ENCODE measurements around the gene ZNF839. TPM values are rescaled to one million over a fixed set of nuclear protein-coding genes. Genes with fewer than 3 reads are reported as not detected.
A peak's percentile ranks its signal among the peaks of the same experiment; 100 is the strongest.
"Not testable (repeated sequence)": the region's sequence is repeated elsewhere in the genome, so short reads cannot be mapped to it uniquely, and the experiment has no call there.

The ZNF839 gene
- total RNA-seq, 3 donors from 2014 or later: 8.5 to 16.8 (median 15.4) TPM

DNA sequence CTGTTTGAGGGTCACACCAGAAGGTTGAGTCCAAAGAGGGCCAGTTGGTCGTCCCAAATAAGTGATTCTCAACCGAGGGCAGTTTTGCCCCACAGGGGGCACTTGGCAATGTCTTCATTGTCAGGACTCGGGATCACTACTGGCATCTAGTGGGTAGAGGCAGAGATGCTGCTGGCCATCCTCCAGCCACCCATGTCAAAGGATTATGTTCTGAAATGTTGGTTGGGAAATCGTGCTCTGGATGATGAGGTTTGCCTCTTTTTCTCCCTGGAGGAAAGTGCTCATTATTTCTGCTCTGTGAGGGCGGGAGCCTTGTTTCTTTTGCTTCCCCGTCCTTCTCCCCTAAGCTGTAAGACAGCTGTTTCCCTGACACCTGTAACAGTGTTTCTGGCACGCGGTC lies 3.6 kb downstream of the ZNF839 start:
- no peaks in the 10 kb centered on the region for H3K9me3 ChIP-seq
- peaks cover 7 to 9% of the 10 kb centered on the region in 2 donors for H3K4me1 ChIP-seq
- no peaks in the 10 kb centered on the region for H3K27me3 ChIP-seq
- TF ChIP-seq, protein P1, sequence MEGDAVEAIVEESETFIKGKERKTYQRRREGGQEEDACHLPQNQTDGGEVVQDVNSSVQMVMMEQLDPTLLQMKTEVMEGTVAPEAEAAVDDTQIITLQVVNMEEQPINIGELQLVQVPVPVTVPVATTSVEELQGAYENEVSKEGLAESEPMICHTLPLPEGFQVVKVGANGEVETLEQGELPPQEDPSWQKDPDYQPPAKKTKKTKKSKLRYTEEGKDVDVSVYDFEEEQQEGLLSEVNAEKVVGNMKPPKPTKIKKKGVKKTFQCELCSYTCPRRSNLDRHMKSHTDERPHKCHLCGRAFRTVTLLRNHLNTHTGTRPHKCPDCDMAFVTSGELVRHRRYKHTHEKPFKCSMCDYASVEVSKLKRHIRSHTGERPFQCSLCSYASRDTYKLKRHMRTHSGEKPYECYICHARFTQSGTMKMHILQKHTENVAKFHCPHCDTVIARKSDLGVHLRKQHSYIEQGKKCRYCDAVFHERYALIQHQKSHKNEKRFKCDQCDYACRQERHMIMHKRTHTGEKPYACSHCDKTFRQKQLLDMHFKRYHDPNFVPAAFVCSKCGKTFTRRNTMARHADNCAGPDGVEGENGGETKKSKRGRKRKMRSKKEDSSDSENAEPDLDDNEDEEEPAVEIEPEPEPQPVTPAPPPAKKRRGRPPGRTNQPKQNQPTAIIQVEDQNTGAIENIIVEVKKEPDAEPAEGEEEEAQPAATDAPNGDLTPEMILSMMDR (IDR thresholded peaks at IDR 0.05): peak in 2 of 3 donors; percentile 25 to 37
- TF ChIP-seq POLR2A (IDR thresholded peaks at IDR 0.05) (no peak), POLR2AphosphoS5 (IDR thresholded peaks at IDR 0.05) (no peak)
- peak; percentile 72 to 75 for DNase-seq (ENCODE audit: low spot score in 2 of 2)
- peak overlapping the region; percentile 71 to 74 for H3K27ac ChIP-seq
- H3K36me3 ChIP-seq: no peaks in the 10 kb centered on the region
- intact Hi-C loops (cut with DNase I; ENCODE audit: low total_unique reads): no loop called here
- no peak overlapping the region for H3K4me3 ChIP-seq

DNA sequence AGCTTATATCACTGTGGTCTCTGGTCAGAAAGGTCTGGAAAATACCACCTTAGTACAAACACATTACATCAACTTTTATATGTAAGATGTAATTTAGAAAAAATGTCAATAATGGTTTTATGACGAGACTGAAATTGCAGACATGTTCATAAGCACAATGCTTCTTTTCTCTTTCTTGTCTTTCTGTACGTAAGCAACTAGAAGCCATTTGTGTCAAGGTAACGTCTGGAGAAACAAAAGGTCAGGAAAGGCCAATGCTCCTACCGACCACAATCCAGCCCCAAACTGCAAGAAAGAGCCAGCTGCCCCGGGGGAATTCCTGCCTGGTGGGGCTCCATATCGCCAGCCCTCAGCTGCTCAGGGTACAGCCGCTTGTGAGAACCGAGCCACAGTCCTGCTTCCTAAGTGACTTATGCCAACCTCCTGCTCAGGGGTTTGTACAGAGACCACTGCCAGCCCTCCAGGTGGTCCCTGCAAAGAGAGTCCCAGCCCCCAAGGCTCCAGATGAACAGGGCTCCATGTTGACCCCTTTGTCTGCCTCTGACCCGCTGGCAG lies 6.3 kb downstream of the ZNF839 start:
- H3K4me3 ChIP-seq: no peak overlapping the region
- no peaks in the 10 kb centered on the region for H3K9me3 ChIP-seq
- no peaks in the 10 kb centered on the region for H3K36me3 ChIP-seq
- no peak overlapping the region for H3K27ac ChIP-seq
- intact Hi-C loops (cut with DNase I; ENCODE audit: low total_unique reads): no loop called here
- TF ChIP-seq POLR2A (IDR thresholded peaks at IDR 0.05) (no peak), POLR2AphosphoS5 (IDR thresholded peaks at IDR 0.05) (no peak)
- TF ChIP-seq, protein P1 (IDR thresholded peaks at IDR 0.05): no peak
- DNase-seq (ENCODE audit: low spot score in 2 of 2): no peak
- no peaks in the 10 kb centered on the region for H3K27me3 ChIP-seq
- peaks cover 1 to 3% of the 10 kb centered on the region in 2 donors for H3K4me1 ChIP-seq

DNA sequence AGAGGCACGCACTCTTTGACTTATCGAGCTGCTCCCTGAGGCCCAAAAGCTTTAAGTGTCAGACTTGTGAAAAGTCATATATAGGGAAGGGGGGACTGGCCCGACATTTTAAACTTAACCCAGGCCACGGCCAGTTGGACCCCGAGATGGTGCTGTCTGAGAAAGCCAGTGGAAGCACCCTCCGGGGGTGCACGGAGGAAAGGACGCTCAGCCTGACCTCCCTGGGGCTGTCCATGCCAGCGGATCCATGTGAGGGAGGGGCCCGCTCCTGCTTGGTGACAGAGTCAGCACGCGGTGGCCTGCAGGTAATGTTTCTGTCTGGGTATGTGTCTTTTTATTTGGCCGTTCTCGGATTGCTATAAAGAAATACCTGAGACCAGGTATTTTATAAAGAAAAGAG lies 7.0 kb downstream of the ZNF839 start:
- Histone ChIP-seq H3K4me1 (peaks cover 0 to 3% of the 10 kb centered on the region in 2 donors), H3K36me3 (no peaks in the 10 kb centered on the region), H3K27me3 (no peaks in the 10 kb centered on the region), H3K9me3 (no peaks in the 10 kb centered on the region), H3K27ac (no peak overlapping the region), H3K4me3 (no peak overlapping the region)
- intact Hi-C loops (cut with DNase I; ENCODE audit: low total_unique reads): no loop called here
- TF ChIP-seq, protein P1 (IDR thresholded peaks at IDR 0.05): no peak
- no peak for TF ChIP-seq POLR2AphosphoS5 (IDR thresholded peaks at IDR 0.05)
- no peak for TF ChIP-seq POLR2A (IDR thresholded peaks at IDR 0.05)
- no peak for DNase-seq (ENCODE audit: low spot score in 2 of 2)

DNA sequence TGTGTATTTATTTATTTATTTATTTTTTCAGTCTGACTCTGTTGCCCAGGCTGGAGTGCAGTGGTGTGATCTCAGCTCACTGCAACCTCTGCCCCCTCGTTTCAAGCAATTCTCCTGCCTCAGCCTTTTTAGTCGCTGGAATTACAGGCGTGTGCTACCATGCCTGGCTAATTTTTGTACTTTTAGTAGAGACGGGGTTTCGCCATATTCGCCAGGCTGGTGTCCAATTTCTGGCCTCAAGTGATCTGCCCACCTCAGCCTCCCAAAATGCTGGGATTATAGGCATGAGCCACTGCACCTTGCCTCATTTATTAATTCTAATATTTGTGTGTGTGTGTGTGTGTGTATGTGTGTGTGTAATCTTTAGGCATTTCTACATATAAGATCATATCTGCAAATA lies 9.8 kb downstream of the ZNF839 start:
- H3K4me1 ChIP-seq; intact Hi-C loops (cut with DNase I; ENCODE audit: low total_unique reads); H3K27me3 ChIP-seq; DNase-seq (ENCODE audit: low spot score in 2 of 2); H3K36me3 ChIP-seq; H3K9me3 ChIP-seq; H3K27ac ChIP-seq; H3K4me3 ChIP-seq: not testable (repeated sequence)

DNA sequence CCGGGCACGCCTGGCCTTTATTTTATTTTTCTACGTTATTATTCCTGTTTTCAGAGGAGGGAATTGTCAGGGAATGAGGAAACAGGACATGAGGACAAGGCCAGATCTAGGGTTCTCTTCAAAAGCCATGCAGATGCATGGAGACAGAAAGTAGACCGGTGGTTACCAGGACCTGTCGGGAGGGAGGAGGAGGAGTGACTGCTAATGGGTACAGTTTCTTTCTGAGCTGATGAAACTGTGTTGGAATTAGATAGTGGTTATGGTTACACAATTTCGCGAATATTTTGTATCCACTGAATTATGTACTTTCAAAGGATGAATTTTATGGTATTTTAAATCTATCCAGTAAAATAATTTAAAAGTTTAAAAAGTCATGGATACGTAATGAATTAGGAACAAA lies 11.3 kb downstream of the ZNF839 start:
- H3K36me3 ChIP-seq: no peaks in the 10 kb centered on the region
- intact Hi-C loops (cut with DNase I; ENCODE audit: low total_unique reads): no loop called here
- DNase-seq (ENCODE audit: low spot score in 2 of 2): no peak
- TF ChIP-seq POLR2A (IDR thresholded peaks at IDR 0.05) (no peak), POLR2AphosphoS5 (IDR thresholded peaks at IDR 0.05) (no peak)
- TF ChIP-seq, protein P1 (IDR thresholded peaks at IDR 0.05): no peak
- no peak overlapping the region for H3K27ac ChIP-seq
- H3K27me3 ChIP-seq: no peaks in the 10 kb centered on the region
- no peaks in the 10 kb centered on the region for H3K4me1 ChIP-seq
- H3K9me3 ChIP-seq: no peaks in the 10 kb centered on the region
- no peak overlapping the region for H3K4me3 ChIP-seq

DNA sequence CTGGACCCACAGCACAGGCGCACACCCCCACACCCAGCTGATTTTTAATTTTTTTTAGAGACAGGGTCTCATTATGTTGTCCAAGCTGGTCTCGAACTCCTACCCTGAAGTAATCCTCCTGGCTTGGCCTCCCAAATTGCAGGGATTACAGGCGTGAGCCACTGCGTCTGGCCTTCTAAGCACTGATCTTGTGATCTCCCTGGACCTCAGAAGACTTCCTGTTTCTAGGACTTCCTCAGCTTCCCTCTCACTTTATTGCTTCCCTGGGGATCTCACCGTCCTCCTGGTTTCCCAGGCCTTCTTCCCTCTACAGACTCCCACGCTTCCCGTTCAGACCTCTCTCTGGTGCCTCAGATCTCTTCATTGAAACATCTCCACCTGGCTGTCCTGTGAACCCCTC lies 13.8 kb downstream of the ZNF839 start:
- no peak for DNase-seq (ENCODE audit: low spot score in 2 of 2)
- no peak overlapping the region for H3K27ac ChIP-seq
- no peaks in the 10 kb centered on the region for H3K36me3 ChIP-seq
- H3K4me1 ChIP-seq: no peaks in the 10 kb centered on the region
- intact Hi-C loops (cut with DNase I; ENCODE audit: low total_unique reads): no loop called here
- no peaks in the 10 kb centered on the region for H3K27me3 ChIP-seq
- H3K4me3 ChIP-seq: no peak overlapping the region
- TF ChIP-seq POLR2A (IDR thresholded peaks at IDR 0.05) (no peak), POLR2AphosphoS5 (IDR thresholded peaks at IDR 0.05) (no peak)
- TF ChIP-seq, protein P1 (IDR thresholded peaks at IDR 0.05): no peak
- H3K9me3 ChIP-seq: no peaks in the 10 kb centered on the region

Measured in breast epithelium (tissue), 4 donors.